Uterus (tissue), 4 donors: ENCODE results near the gene ZC3H15. TPM values are rescaled to one million over a fixed set of nuclear protein-coding genes. Genes with fewer than 3 reads are reported as not detected.

Source experiments
- DNase-seq, 2 donors: peaks; one replicate each; pipeline ENCODE4 v3.0.0-alpha.2; 2019 to 2020
- H3K27ac ChIP-seq, 2 donors: fragments of 200-600 bp; sonication (generic); 1 replicate in 1 of 2; 2 replicates in 1 of 2; pipeline ENCODE4 v1.5.1; 2016 to 2018
- H3K27me3 ChIP-seq, 2 donors: fragments of 200-600 bp; sonication (generic); one replicate each; pipeline ENCODE4 v1.5.1; 2018 to 2019; ENCODE audit warnings: control low read depth in 1 of 2
- H3K36me3 ChIP-seq, 2 donors: fragments of 200-600 bp; sonication (generic); one replicate each; pipeline ENCODE4 v1.5.1; 2019; ENCODE audit warnings: control low read depth in 1 of 2
- H3K4me1 ChIP-seq, 2 donors: fragments of 200-600 bp; sonication (generic); one replicate each; pipeline ENCODE4 v1.5.1; 2018 to 2019; ENCODE audit warnings: control low read depth in 1 of 2
- H3K4me3 ChIP-seq, 2 donors: fragments of 200-600 bp; sonication (generic); 1 replicate in 1 of 2; 2 replicates in 1 of 2; pipeline ENCODE4 v1.5.1; 2018 to 2019; ENCODE audit warnings: mild to moderate bottlenecking in 1 of 2
- H3K9me3 ChIP-seq, 2 donors: fragments of 200-600 bp; sonication (generic); one replicate each; pipeline ENCODE4 v1.5.1; 2019; ENCODE audit warnings: control low read depth in 1 of 2
- CTCF ChIP-seq, 4 experiments: fragments of 200-600 bp in 2 of 4; fragments of 450-650 bp in 2 of 4; sonication (generic) in 2 of 4; IDR thresholded peaks; one replicate each; pipeline ENCODE4 v1.5.1; 2016 to 2019; ENCODE audit warnings: antibody characterized with exemption in 4 of 4, mild to moderate bottlenecking in 2 of 4, moderate library complexity in 1 of 4
- POLR2A ChIP-seq, 2 donors: fragments of 450-650 bp; IDR thresholded peaks; one replicate each; pipeline ENCODE4 v1.6.1; 2016; ENCODE audit warnings: antibody characterized with exemption in 2 of 2, mild to moderate bottlenecking in 1 of 2, moderate library complexity in 1 of 2
- intact Hi-C: fragments of 100-400 bp; cut with DNase I; formaldehyde crosslinking; loops from one replicate; pipeline ENCODE4 v1.15.1; 2023; ENCODE audit warnings: low total_unique reads
- total RNA-seq, 4 donors: library from RNA; depleted of rRNA in 3 of 4; stranded (reverse); fragments of >200 nt in 3 of 4; gene quantifications; one replicate each; pipeline versions ENCODE4 v1.1.0 to v1.2.4, GENCODE V29; 2014 to 2023
- donor health status: DM: yes; HTN: yes; CAD: no.

ZC3H15 gene
- total RNA-seq, 4 donors from 2014 or later, result 28.2 to 82.1 (median 49.5) TPM

GRCh38 chr2:186540941-186541340 is 54.9 kb downstream of the ZC3H15 start:
- intact Hi-C loops, result no loop called here
- no peaks in the 10 kb centered on the region for H3K9me3 ChIP-seq
- DNase-seq, result no peak
- H3K4me1 ChIP-seq, result peaks cover 4 to 7% of the 10 kb centered on the region in 2 donors
- no peak overlapping the region for H3K27ac ChIP-seq
- TF ChIP-seq CTCF (IDR thresholded peaks at IDR 0.05) (no peak), POLR2A (IDR thresholded peaks at IDR 0.05) (no peak)
- no peaks in the 10 kb centered on the region for H3K36me3 ChIP-seq
- no peaks in the 10 kb centered on the region for H3K27me3 ChIP-seq
- H3K4me3 ChIP-seq, result no peak overlapping the region

DNA sequence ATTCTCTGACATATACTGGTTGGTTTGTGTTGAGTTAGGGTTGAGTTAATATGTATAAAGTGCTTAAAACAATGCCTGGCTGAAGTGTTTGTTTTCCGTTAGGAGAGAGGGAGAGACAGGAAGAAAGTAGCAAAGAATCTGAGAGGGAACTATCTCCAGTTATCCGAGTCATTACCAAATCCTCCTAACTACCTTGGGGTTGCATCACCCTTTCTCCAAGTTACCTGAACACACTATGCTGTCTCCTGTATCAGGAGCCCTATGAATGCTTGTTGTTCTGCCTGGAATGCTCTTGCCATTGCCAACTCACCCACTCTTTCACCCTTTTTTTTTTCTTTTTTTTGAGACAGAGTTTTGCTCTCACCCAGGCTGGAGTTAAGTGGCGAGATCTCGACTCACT is 55.9 kb downstream of the ZC3H15 start:
- no peaks in the 10 kb centered on the region for H3K27me3 ChIP-seq
- no peak for TF ChIP-seq CTCF (IDR thresholded peaks at IDR 0.05)
- DNase-seq, result no peak
- peaks cover 4 to 7% of the 10 kb centered on the region in 2 donors for H3K4me1 ChIP-seq
- no peaks in the 10 kb centered on the region for H3K36me3 ChIP-seq
- no peak overlapping the region for H3K4me3 ChIP-seq
- no peak overlapping the region for H3K27ac ChIP-seq
- H3K9me3 ChIP-seq, result no peaks in the 10 kb centered on the region
- intact Hi-C loops, result no loop called here

GRCh38 chr2:186543561-186544131 is 57.6 kb downstream of the ZC3H15 start:
- intact Hi-C loops, result no loop called here
- no peak for DNase-seq
- Histone ChIP-seq H3K9me3 (no peaks in the 10 kb centered on the region), H3K4me1 (peaks cover 4 to 7% of the 10 kb centered on the region in 2 donors), H3K36me3 (no peaks in the 10 kb centered on the region), H3K27ac (peak overlapping the region; percentile 56 to 85), H3K27me3 (no peaks in the 10 kb centered on the region), H3K4me3 (no peak overlapping the region)
- TF ChIP-seq POLR2A (IDR thresholded peaks at IDR 0.05) (no peak), CTCF (IDR thresholded peaks at IDR 0.05) (no peak)

- DNase-seq, result no peak
These were observed 58.2 kb downstream of the ZC3H15 start for GRCh38 chr2:186544255-186544675.

GRCh38 chr2:186546846-186547245 is 60.8 kb downstream of the ZC3H15 start:
- no peaks in the 10 kb centered on the region for H3K27me3 ChIP-seq
- H3K27ac ChIP-seq, result peak overlapping the region in 1 of 2 donors; percentile 64
- TF ChIP-seq CTCF (IDR thresholded peaks at IDR 0.05) (no peak), POLR2A (IDR thresholded peaks at IDR 0.05) (no peak)
- DNase-seq, result no peak
- no peak overlapping the region for H3K4me3 ChIP-seq
- H3K36me3 ChIP-seq, result no peaks in the 10 kb centered on the region
- intact Hi-C loops, result no loop called here
- peaks cover 4 to 7% of the 10 kb centered on the region in 2 donors for H3K4me1 ChIP-seq
- no peaks in the 10 kb centered on the region for H3K9me3 ChIP-seq

More at GRCh38 chr2:186544255-186544675, 58.2 kb downstream of the ZC3H15 start:
- no peaks in the 10 kb centered on the region for H3K27me3 ChIP-seq
- no peak overlapping the region for H3K4me3 ChIP-seq
- intact Hi-C loops, result no loop called here
- H3K27ac ChIP-seq, result peak overlapping the region; percentile 56 to 85
- TF ChIP-seq POLR2A (IDR thresholded peaks at IDR 0.05), result no peak
- no peak for TF ChIP-seq CTCF (IDR thresholded peaks at IDR 0.05)
- H3K9me3 ChIP-seq, result no peaks in the 10 kb centered on the region
- no peaks in the 10 kb centered on the region for H3K36me3 ChIP-seq
- H3K4me1 ChIP-seq, result peaks cover 4 to 7% of the 10 kb centered on the region in 2 donors
